H9 (cell line): ENCODE measurements around the gene TLR8. TPM values are rescaled to one million over a fixed set of nuclear protein-coding genes. Genes with fewer than 3 reads are reported as not detected.

Experiments used
- DNase-seq: peaks from one replicate; pipeline ENCODE4 v3.0.0-alpha.2; 2017
- H2AFZ ChIP-seq: one replicate; pipeline ENCODE4 v1.6.1; 2013; ENCODE audit warnings: mild to moderate bottlenecking, low read length, control low read depth, moderate library complexity
- H2AK5ac ChIP-seq: 2 replicates; pipeline ENCODE4 v1.6.1; 2013; ENCODE audit warnings: low read length, control low read depth, mixed read lengths; ENCODE audit not compliant: insufficient read length
- H2BK120ac ChIP-seq: one replicate; pipeline ENCODE4 v1.6.1; 2013; ENCODE audit warnings: low read depth, mild to moderate bottlenecking, low read length, control low read depth, inconsistent platforms; ENCODE audit not compliant: poor library complexity, severe bottlenecking
- H2BK12ac ChIP-seq: 2 replicates; pipeline ENCODE4 v1.6.1; 2013; ENCODE audit warnings: low read length, control low read depth, mixed read lengths, low read depth; ENCODE audit not compliant: insufficient read length
- H2BK15ac ChIP-seq: 2 replicates; pipeline ENCODE4 v1.6.1; 2013; ENCODE audit warnings: low read depth, low read length, control low read depth
- H2BK20ac ChIP-seq: one replicate; pipeline ENCODE4 v1.6.1; 2013; ENCODE audit warnings: low read depth, mild to moderate bottlenecking, low read length, control low read depth, inconsistent platforms; ENCODE audit not compliant: poor library complexity, severe bottlenecking
- H2BK5ac ChIP-seq: 2 replicates; pipeline ENCODE4 v1.6.1; 2013; ENCODE audit warnings: low read length, control low read depth, mixed read lengths; ENCODE audit not compliant: insufficient read length
- H3K14ac ChIP-seq: 2 replicates; pipeline ENCODE4 v1.6.1; 2013; ENCODE audit warnings: low read length, control low read depth; ENCODE audit not compliant: insufficient read depth
- H3K18ac ChIP-seq: 2 replicates; pipeline ENCODE4 v1.6.1; 2013; ENCODE audit warnings: low read depth, mild to moderate bottlenecking, mixed read lengths, low read length, control low read depth; ENCODE audit not compliant: insufficient read length
- H3K23ac ChIP-seq: 2 replicates; pipeline ENCODE4 v1.6.1; 2013; ENCODE audit warnings: low read length, control low read depth, mixed read lengths, low read depth; ENCODE audit not compliant: insufficient read length
- H3K23me2 ChIP-seq: 2 replicates; pipeline ENCODE4 v1.6.1; 2013; ENCODE audit warnings: low read depth, mild to moderate bottlenecking, mixed read lengths, low read length, control low read depth; ENCODE audit not compliant: insufficient read length, poor library complexity, severe bottlenecking
- H3K27ac ChIP-seq: 2 replicates; pipeline ENCODE4 v1.5.1; 2013; ENCODE audit warnings: low read length, control low read depth, mixed read lengths, low read depth; ENCODE audit not compliant: insufficient read length
- H3K27me3 ChIP-seq: 2 replicates; pipeline ENCODE4 v1.6.1; 2013; ENCODE audit warnings: low read length, control low read depth, inconsistent platforms; ENCODE audit not compliant: insufficient read depth
- H3K4ac ChIP-seq: 2 replicates; pipeline ENCODE4 v1.6.1; 2013; ENCODE audit warnings: low read depth, mild to moderate bottlenecking, control low read depth, inconsistent platforms, low read length, moderate library complexity
- H3K4me1 ChIP-seq: 2 replicates; pipeline ENCODE4 v1.6.1; 2013; ENCODE audit warnings: low read length, control low read depth, inconsistent platforms; ENCODE audit not compliant: insufficient read depth
- H3K4me2 ChIP-seq: 2 replicates; pipeline ENCODE4 v1.6.1; 2013; ENCODE audit warnings: low read length, control low read depth, mixed read lengths; ENCODE audit not compliant: insufficient read length, insufficient read depth
- H3K56ac ChIP-seq: 2 replicates; pipeline ENCODE4 v1.6.1; 2013; ENCODE audit warnings: low read depth, mild to moderate bottlenecking, mixed read lengths, low read length, control low read depth; ENCODE audit not compliant: insufficient read length
- H3K79me1 ChIP-seq: 2 replicates; pipeline ENCODE4 v1.6.1; 2013; ENCODE audit warnings: low read depth, mild to moderate bottlenecking, moderate library complexity, low read length, control low read depth, inconsistent platforms; ENCODE audit not compliant: insufficient read depth, poor library complexity, severe bottlenecking
- H3K79me2 ChIP-seq: 2 replicates; pipeline ENCODE4 v1.6.1; 2013; ENCODE audit warnings: low read length, control low read depth, inconsistent platforms; ENCODE audit not compliant: insufficient read depth
- H3K9ac ChIP-seq: 2 replicates; pipeline ENCODE4 v1.6.1; 2013; ENCODE audit warnings: low read length, control low read depth, mixed read lengths; ENCODE audit not compliant: insufficient read length; ENCODE audit errors: extremely low read depth
- H3K9me3 ChIP-seq: one replicate; pipeline ENCODE4 v1.6.1; 2013; ENCODE audit warnings: low read depth, low read length, inconsistent platforms; ENCODE audit not compliant: control insufficient read depth
- H3T11ph ChIP-seq: one replicate; pipeline ENCODE4 v1.6.1; 2013; ENCODE audit warnings: mild to moderate bottlenecking, low read length, control low read depth, inconsistent platforms
- H4K20me1 ChIP-seq: one replicate; pipeline ENCODE4 v1.6.1; 2013; ENCODE audit not compliant: control insufficient read depth, insufficient read length, insufficient read depth
- H4K5ac ChIP-seq: 2 replicates; pipeline ENCODE4 v1.6.1; 2013; ENCODE audit warnings: low read depth, mild to moderate bottlenecking, mixed read lengths, low read length, control low read depth; ENCODE audit not compliant: insufficient read length
- H4K8ac ChIP-seq: replicated peaks from 2 replicates; pipeline ENCODE4 v1.6.1; 2013; ENCODE audit warnings: low read length, control low read depth, mixed read lengths, low read depth; ENCODE audit not compliant: insufficient read length
- H4K91ac ChIP-seq: 2 replicates; pipeline ENCODE4 v1.6.1; 2013; ENCODE audit warnings: low read depth, mild to moderate bottlenecking, moderate library complexity, mixed read lengths, low read length, control low read depth; ENCODE audit not compliant: insufficient read length
- H3K27ac Mint-ChIP-seq, 3 experiments: 2 replicates in 2 of 3; 3 replicates in 1 of 3; pipeline ENCODE4 v1.8.0; 2020 to 2021; ENCODE audit warnings: mixed read lengths in 3 of 3, mild to moderate bottlenecking in 1 of 3, moderate library complexity in 1 of 3
- H3K27me3 Mint-ChIP-seq: 2 replicates; pipeline ENCODE4 v1.8.0; 2021; ENCODE audit warnings: low read depth, mild to moderate bottlenecking, moderate library complexity, mixed read lengths
- H3K36me3 Mint-ChIP-seq, 3 experiments: 2 replicates in 2 of 3; 3 replicates in 1 of 3; pipeline ENCODE4 v1.8.0; 2020 to 2021; ENCODE audit warnings: low read depth in 3 of 3, mixed read lengths in 3 of 3; ENCODE audit not compliant: insufficient read depth in 1 of 3
- H3K4me1 Mint-ChIP-seq, 2 experiments: 2 replicates each; pipeline ENCODE4 v1.8.0; 2020; ENCODE audit warnings: mixed read lengths in 2 of 2
- H3K4me3 Mint-ChIP-seq, 2 experiments: 2 replicates in 1 of 2; 3 replicates in 1 of 2; pipeline ENCODE4 v1.8.0; 2020 to 2021; ENCODE audit warnings: mild to moderate bottlenecking in 2 of 2, mixed read lengths in 2 of 2, moderate library complexity in 1 of 2
- H3K9me3 Mint-ChIP-seq, 2 experiments: 2 replicates in 1 of 2; 3 replicates in 1 of 2; pipeline ENCODE4 v1.8.0; 2020; ENCODE audit warnings: mild to moderate bottlenecking in 2 of 2, mixed read lengths in 2 of 2, moderate library complexity in 1 of 2
- WGBS: extraction: QIAGEN DNeasy Blood & Tissue Kit; methylation state at CpG from one replicate; pipeline ENCODE4 v1.1.7; 2013; ENCODE audit warnings: missing lambda C conversion rate, low lambda C conversion rate, mixed read lengths; ENCODE audit not compliant: insufficient read length; ENCODE audit errors: extremely low coverage; 5-methylcytosine and 5-hydroxymethylcytosine counted together
- total RNA-seq: library from RNA; stranded (reverse); gene quantifications from 2 replicates; pipeline ENCODE4 v1.2.1, GENCODE V29; 2021
- TF ChIP-seq, protein P1 (sequence below): fragments of 200-600 bp; sonication (generic); conservative IDR thresholded peaks from 3 replicates; pipeline ENCODE4 v1.8.0; 2021; ENCODE audit warnings: antibody characterized with exemption, mild to moderate bottlenecking

Gene TLR8
- total RNA-seq, 1 experiment from 2014 or later: not detected

DNA sequence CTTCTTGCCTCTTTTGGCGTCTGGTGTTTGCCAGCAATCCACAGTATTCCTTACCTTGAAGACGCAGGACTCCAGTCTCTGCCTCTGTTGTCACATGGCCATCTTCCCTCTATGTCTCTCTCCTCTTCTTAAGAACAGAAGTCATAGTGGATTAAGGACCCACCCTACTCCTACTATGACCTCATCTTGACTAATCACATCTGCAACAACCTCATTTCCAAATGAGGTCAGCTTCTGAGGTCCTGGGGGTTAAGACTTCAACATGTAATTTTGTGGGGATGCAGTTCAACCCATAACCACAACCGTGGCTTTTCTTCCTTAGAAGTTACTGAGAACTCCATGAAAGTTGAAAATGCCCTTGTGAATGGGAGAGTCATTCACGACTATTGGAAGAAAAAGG is 23.3 kb downstream of the TLR8 start:
- no peak overlapping the region for H2BK15ac ChIP-seq
- H3K36me3 Mint-ChIP-seq: peaks cover 2 to 11% (median 8%) of the 10 kb centered on the region in 3 experiments; a peak in 5 of 7 replicates
- H4K5ac ChIP-seq: no peak overlapping the region
- TF ChIP-seq, protein P1, sequence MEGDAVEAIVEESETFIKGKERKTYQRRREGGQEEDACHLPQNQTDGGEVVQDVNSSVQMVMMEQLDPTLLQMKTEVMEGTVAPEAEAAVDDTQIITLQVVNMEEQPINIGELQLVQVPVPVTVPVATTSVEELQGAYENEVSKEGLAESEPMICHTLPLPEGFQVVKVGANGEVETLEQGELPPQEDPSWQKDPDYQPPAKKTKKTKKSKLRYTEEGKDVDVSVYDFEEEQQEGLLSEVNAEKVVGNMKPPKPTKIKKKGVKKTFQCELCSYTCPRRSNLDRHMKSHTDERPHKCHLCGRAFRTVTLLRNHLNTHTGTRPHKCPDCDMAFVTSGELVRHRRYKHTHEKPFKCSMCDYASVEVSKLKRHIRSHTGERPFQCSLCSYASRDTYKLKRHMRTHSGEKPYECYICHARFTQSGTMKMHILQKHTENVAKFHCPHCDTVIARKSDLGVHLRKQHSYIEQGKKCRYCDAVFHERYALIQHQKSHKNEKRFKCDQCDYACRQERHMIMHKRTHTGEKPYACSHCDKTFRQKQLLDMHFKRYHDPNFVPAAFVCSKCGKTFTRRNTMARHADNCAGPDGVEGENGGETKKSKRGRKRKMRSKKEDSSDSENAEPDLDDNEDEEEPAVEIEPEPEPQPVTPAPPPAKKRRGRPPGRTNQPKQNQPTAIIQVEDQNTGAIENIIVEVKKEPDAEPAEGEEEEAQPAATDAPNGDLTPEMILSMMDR: no peak
- H4K8ac ChIP-seq: no peak overlapping the region
- no peak overlapping the region for H3T11ph ChIP-seq
- no peaks in the 10 kb centered on the region; the same call in 1 of the 2 replicates for H3K27me3 Mint-ChIP-seq
- no peaks in the 10 kb centered on the region for H4K20me1 ChIP-seq
- DNase-seq: no peak
- H3K23ac ChIP-seq: no peak overlapping the region
- no peak overlapping the region for H3K4me3 Mint-ChIP-seq
- H3K4me2 ChIP-seq: no peak overlapping the region
- no peaks in the 10 kb centered on the region for H3K79me2 ChIP-seq
- no peak overlapping the region for H2BK20ac ChIP-seq
- H3K27me3 ChIP-seq: no peaks in the 10 kb centered on the region
- no peak overlapping the region for H3K14ac ChIP-seq
- H3K9ac ChIP-seq: no peak overlapping the region
- peaks cover 9% of the 10 kb centered on the region for H3K9me3 ChIP-seq
- no peak overlapping the region for H3K27ac Mint-ChIP-seq
- H3K27ac ChIP-seq: no peak overlapping the region
- WGBS: no CpG with 5 or more reads among the region's 4 CpGs
- H2BK12ac ChIP-seq: no peak overlapping the region
- H3K4me1 Mint-ChIP-seq: no peaks in the 10 kb centered on the region
- H3K4me1 ChIP-seq: no peaks in the 10 kb centered on the region
- no peak overlapping the region for H3K56ac ChIP-seq
- no peak overlapping the region for H2BK120ac ChIP-seq
- no peak overlapping the region for H2BK5ac ChIP-seq
- no peak overlapping the region for H2AFZ ChIP-seq
- H2AK5ac ChIP-seq: no peak overlapping the region
- no peak overlapping the region for H4K91ac ChIP-seq
- no peak overlapping the region for H3K18ac ChIP-seq
- H3K23me2 ChIP-seq: no peaks in the 10 kb centered on the region
- H3K4ac ChIP-seq: no peak overlapping the region
- peaks cover 66 to 69% of the 10 kb centered on the region in 2 experiments for H3K9me3 Mint-ChIP-seq
- H3K79me1 ChIP-seq: no peaks in the 10 kb centered on the region
